GM18907 (cell line): ENCODE measurements around the gene TAF4.

Experiments
- ATAC-seq: cut with Tn5 transposase; IDR thresholded peaks from one replicate; pipeline ENCODE4 v1.9.1; 2021; ENCODE audit warnings: mild to moderate bottlenecking, moderate library complexity; ENCODE audit not compliant: unreplicated experiment

The TAF4 gene

GRCh38 chr20:61924858-61925554 lies 140.7 kb downstream of the TAF4 start:
- no peak for ATAC-seq
